Bronchial smooth muscle cell (primary cell): Measurements from ENCODE around the gene SLC16A11. TPM values are rescaled to one million over a fixed set of nuclear protein-coding genes. Genes with fewer than 3 reads are reported as not detected.

Experiments used
- total RNA-seq: library from RNA; depleted of rRNA; stranded (reverse); fragments of >200 nt; gene quantifications from 2 replicates; pipeline ENCODE4 v1.2.1, GENCODE V29; 2014

Gene SLC16A11, protein sequence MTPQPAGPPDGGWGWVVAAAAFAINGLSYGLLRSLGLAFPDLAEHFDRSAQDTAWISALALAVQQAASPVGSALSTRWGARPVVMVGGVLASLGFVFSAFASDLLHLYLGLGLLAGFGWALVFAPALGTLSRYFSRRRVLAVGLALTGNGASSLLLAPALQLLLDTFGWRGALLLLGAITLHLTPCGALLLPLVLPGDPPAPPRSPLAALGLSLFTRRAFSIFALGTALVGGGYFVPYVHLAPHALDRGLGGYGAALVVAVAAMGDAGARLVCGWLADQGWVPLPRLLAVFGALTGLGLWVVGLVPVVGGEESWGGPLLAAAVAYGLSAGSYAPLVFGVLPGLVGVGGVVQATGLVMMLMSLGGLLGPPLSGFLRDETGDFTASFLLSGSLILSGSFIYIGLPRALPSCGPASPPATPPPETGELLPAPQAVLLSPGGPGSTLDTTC
- total RNA-seq, result 0.16 and 0.26 TPM in 2 replicates

DNA sequence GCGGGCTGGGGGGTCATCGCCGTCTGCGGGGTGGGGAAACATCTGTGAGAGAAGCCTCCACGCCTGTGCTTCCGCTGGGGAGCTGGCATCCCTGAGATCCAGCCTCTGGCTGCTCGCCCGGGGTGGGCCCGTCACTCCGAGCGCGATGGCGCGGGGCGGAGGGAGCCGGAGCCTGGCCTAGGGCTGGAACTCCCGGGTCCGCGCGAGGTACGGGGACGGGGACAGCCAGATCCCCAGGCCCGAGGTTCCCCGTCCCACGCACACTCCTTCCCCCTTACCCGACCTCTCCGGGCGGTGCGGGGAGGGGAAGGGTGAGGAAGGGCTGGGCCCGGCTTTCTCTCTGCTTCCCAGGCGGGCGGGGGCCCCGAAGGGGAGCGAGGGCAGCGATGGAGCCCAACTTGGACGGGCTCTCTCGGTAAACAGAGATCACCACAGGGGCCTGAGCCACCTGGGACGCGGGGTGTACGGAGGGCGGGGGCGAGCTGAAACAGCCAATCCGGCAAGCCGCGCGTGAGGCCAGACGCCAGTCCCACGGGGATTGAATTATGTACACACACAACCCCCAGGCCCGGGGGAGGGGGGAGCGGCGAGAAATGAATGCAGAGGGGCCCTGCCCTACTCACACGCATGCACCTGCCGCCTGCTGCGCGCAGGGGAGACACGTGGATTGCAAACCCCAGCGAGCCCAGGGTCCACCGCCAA is at the start of gene SLC16A11:
Gene SLC16A11 (minus strand): TSS at position 596 of the 702 bp plus-strand sequence. CDS start 579 bp downstream, at position 17.

DNA sequence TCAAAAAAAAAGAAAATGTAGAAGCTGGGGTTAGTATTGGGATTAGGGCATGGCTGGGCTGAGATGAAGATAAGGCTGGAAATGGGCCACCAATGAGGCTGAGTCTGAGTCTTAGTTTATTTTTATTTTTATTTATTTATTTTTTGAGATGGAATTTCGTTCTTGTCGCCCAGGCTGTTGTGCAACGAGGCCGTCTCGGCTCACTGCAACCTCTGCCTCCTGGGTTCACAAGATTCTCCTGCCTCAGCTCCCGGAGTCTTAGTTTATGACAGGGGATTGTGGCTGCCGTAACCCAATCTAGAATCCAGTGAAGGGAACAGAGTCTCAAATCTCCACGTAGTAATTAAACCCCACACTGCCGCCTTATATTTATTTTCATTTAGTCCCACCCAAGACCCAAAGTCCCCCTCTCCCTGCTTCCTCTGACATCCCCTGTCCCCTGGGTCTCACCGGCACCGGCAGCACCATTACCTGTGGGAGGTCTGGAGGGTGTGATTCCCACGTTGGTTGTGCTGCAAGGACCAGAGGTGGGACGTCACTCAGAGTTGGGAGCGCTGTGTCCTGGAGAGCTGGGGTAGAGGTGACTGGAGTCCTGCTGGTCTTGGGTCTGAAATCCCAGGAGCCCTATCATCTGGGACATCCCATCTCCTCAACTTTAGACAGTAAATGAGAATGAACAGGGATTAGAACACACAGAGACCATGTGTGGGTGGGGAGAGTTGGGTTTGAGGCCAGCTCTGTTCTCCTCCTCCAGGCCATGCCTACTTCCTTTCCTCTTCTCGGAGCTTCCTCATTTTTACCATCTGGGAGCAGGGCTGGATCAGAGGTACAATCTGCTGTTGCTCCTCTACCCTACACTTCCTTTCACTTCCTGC is 35.9 kb upstream of the SLC16A11 start, which contains the start of gene CLEC10A:
Gene CLEC10A (minus strand): TSS at position 671 of the 875 bp plus-strand sequence. CDS start 1,439 bp downstream, outside the sequence.

DNA sequence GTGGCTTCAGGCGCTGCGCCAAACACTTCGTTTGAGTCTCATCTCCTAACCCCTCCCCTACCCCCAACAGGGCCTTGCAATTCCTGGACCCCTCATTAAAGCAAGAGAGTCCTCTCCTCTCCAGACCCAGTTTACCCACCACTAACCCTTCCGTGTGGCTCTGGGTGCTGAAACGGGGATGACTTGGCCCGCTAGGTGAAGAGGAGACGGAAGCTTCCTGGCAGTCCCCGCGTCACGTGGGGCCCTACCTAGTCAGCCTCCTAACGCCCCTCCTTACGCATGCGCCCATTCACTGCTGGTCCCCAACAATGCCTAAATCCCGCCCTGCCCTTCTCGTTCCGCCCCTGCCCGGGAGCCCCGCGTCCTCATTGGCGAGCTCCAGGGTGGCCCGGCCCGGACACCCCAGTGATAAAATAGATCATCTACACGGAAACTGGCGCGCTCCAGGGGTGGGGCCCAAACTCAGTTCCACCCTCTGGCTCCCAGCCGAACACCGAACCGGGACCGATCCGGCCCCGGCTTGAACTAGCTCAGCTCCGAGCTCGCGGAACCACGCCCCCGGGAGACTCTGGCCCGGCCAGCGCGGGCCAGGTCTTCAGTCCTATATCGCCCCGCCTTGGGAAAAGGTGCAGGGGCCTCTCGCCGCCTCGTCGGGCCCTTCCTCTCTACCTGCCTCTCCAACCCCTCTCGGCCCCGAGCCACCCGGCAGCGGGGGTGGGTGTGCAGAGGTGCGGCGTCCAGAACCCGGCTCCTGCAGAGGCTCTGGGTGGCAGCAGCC is 8.1 kb downstream of the SLC16A11 start, which contains the start of gene SLC16A13:
Gene SLC16A13 (plus strand): TSS at position 425 of the 778 bp plus-strand sequence. CDS start 368 bp downstream, outside the sequence.

DNA sequence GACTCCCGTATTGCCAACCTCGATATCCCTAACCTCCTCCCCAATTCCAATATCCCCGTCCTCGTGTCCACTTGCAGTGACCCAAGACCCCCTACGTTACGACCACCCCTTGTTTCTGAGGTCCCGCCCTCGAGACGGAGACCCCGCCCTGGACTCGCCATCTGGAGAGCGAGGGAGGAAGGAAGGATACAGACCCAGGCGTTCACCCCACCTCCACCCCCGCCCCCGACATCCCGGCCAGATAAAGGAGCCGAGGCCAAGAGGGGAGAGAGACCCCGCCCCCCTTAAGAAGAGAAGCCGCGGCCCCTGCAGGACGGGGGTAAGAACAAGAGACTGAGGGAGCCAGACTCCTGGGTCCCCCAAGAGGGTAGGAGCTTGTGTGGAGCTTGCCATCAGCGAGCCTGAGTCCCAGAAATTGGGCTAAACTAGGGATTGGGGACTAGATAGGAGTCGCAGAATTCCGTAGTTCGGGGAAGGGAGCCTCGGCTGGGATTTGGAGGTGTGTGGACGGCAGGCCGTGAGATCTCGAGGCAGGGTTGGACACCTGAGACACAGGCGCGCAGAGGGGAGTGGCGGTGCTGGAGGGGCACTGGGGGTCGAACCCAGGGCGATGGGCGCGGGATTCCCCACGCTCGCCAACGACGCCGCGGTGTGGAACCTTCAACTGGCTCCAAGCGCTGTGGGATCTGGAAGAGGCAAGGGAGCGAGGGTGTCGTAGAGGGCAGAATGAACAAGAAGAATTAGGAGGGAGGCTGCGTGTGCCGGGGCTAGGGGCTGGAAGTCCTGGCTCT is 20.9 kb downstream of the SLC16A11 start, which contains the start of gene BCL6B:
Gene BCL6B (plus strand): TSS at position 270 of the 791 bp plus-strand sequence. CDS start 622 bp downstream, outside the sequence.

DNA sequence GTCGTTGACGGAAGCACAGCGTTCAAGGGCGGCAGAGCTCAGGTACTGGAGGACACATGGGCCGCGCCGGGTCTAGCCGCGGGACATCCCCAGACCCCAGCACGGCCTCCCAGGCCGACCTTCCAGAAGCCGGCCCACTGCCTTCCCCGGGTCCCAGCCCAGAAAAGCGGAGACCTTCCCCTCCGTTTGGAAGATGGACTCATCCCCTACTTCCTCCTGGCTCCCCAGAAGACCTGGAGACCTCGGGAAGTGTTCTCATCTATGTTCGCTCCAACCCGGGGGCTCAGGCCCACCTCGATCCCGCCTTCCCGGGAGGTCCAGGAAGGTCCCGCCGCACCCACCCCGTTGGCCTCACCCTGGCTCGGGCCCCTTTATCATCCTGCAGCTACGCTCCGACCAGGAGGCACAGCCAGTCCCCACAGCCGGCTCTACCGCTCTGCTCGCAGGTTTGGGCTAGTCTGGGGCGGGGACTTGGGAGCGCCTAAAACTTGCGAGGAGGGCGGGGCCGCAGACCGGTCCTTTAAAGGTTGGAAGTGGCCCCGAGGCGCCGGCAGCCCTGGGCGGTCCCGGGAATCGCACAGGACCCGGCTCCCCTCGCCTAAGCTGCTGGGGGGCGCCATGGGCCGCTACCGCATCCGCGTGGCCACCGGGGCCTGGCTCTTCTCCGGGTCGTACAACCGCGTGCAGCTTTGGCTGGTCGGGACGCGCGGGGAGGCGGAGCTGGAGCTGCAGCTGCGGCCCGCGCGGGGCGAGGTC is 48.2 kb downstream of the SLC16A11 start, which contains the start of gene ALOX12:
Gene ALOX12 (plus strand): TSS at position 550 of the 756 bp plus-strand sequence. CDS start 69 bp downstream, at position 619.

Other genes starting within 250 kb of the SLC16A11 start
- not detected in 2 replicates for gene TEKT1, start 212.4 kb downstream of the SLC16A11 start, total RNA-seq
- gene ALOX12, start 48.0 kb downstream of the SLC16A11 start, total RNA-seq, result 0.09 TPM in 1 of 2 replicates, not detected in the other
- gene RNASEK, start 31.5 kb downstream of the SLC16A11 start, total RNA-seq, result 28.1 and 30.4 TPM in 2 replicates
- under 0.01 and 0.16 TPM in 2 replicates for gene BCL6B, start 21.0 kb downstream of the SLC16A11 start, total RNA-seq
- gene SLC16A13, start 8.1 kb downstream of the SLC16A11 start, total RNA-seq, result 0.26 and 0.47 TPM in 2 replicates
- not detected in 2 replicates for gene CLEC10A, start 36.2 kb upstream of the SLC16A11 start, total RNA-seq
- gene ASGR2, start 70.7 kb upstream of the SLC16A11 start, total RNA-seq, result not detected in 2 replicates
- gene ASGR1, start 135.3 kb upstream of the SLC16A11 start, total RNA-seq, result 0.86 and 1.6 TPM in 2 replicates
- 14.3 and 16.3 TPM in 2 replicates for gene DLG4, start 175.7 kb upstream of the SLC16A11 start, total RNA-seq
- 233 and 286 TPM in 2 replicates for gene ACADVL, start 175.8 kb upstream of the SLC16A11 start, total RNA-seq
- gene DVL2, start 190.4 kb upstream of the SLC16A11 start, total RNA-seq, result 106 and 115 TPM in 2 replicates
- 29.5 and 39.6 TPM in 2 replicates for gene PHF23, start 195.4 kb upstream of the SLC16A11 start, total RNA-seq
- gene GABARAP, start 198.4 kb upstream of the SLC16A11 start, total RNA-seq, result 192 and 205 TPM in 2 replicates
- gene CTDNEP1, start 207.6 kb upstream of the SLC16A11 start, total RNA-seq, result 19.1 and 23.0 TPM in 2 replicates
- 19.9 and 22.9 TPM in 2 replicates for gene ELP5, start 208.1 kb upstream of the SLC16A11 start, total RNA-seq
- gene CLDN7, start 218.4 kb upstream of the SLC16A11 start, total RNA-seq, result 4.2 and 16.5 TPM in 2 replicates
- 0.09 and 0.16 TPM in 2 replicates for gene SLC2A4, start 237.6 kb upstream of the SLC16A11 start, total RNA-seq